ENCODE results near the gene SF3A2.
A peak's percentile ranks its signal among the peaks of the same experiment; 100 is the strongest.

The SF3A2 gene

GRCh38 chr19:2226051-2226839, 10.4 kb upstream of the SF3A2 start:
- DNase-seq: no peak
- TF ChIP-seq GATA1 (IDR thresholded peaks at IDR 0.05; ENCODE audit: low read depth, low read length) (no peak), POLR2A (IDR thresholded peaks at IDR 0.05; ENCODE audit: low read length) (no peak)

GRCh38 chr19:2226840-2227360, 9.7 kb upstream of the SF3A2 start:
- TF ChIP-seq GATA1 (IDR thresholded peaks at IDR 0.05; ENCODE audit: low read depth, low read length) (no peak), POLR2A (IDR thresholded peaks at IDR 0.05; ENCODE audit: low read length) (no peak)
- no peak for DNase-seq

- TF ChIP-seq GATA1 (IDR thresholded peaks at IDR 0.05; ENCODE audit: low read depth, low read length): no peak
- TF ChIP-seq POLR2A (IDR thresholded peaks at IDR 0.05; ENCODE audit: low read length): no peak
- DNase-seq: no peak
Observed at GRCh38 chr19:2227415-2228156, 9.0 kb upstream of the SF3A2 start.

DNA sequence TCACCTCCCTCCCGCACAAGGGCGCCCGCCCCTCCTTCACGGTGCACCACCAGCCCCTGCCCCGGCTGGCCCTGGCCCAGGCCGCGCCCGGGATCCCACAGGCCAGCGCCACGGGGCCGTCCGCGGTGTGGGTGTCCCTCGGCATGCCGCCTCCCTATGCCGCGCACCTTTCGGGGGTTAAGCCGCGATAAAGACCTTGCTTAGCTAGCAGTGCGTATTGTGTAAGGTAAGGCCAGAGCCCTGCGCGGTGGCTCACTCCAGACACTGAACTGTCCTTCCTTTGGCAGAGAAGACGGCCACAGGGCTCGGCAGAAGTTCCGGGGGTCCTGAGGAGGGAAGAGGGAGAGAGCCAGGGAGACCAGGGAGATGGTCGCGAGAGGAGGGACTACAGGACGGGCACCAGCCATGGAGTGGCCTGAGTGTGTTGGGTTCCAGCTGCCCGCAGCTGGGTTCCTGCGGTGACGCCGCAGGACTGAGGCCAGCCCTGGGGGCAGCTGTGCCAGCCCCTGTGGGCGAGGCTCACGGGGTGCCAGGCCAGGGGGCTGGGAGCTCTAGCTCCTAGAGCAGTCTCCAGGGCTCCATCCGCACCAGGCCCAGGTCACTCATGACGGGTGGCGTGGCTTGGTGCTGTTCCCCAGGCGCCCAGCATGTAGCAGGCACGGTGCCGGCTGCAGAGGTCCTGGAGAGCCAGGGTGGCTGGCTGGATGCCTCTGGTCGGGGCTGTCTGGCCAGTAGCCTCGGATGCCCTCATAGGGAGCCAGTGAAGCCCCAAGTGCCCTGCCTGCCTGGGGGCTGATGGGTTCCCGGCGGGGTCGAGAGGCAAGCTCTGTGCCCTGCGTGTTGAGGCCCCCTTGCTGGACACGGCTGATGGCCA, 8.2 kb upstream of the SF3A2 start:
- TF ChIP-seq POLR2A (IDR thresholded peaks at IDR 0.05; ENCODE audit: low read length) (no peak), GATA1 (IDR thresholded peaks at IDR 0.05; ENCODE audit: low read depth, low read length) (no peak)
- no peak for DNase-seq

- TF ChIP-seq POLR2A (IDR thresholded peaks at IDR 0.05; ENCODE audit: low read length) (peak; percentile 21), GATA1 (IDR thresholded peaks at IDR 0.05; ENCODE audit: low read depth, low read length) (no peak)
- DNase-seq: no peak
Observed at GRCh38 chr19:2229103-2230032, 7.3 kb upstream of the SF3A2 start.

DNA sequence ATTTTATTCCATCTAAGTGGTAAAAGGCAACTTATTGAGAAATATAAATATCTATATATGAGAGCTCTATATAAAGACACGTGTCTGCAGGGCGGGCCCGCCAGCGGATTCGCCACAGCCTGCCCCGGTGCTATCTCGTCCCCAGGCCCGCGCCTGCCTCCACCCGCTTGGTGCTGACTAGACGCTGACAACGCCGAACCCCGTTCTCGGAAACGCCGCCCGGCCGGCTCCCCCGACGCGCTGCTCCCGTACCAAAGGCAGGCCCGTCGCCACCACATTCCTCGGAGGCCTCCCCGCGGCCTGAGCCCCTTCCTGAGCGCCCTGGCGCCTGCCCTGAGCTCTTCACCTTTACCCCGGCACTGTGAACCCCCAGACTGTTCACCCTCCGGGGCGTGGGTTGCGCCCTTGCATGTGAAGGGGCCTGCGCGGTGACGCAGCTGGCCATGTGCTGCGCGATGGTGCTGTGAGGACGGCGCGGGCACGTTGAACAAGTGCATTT, 6.5 kb upstream of the SF3A2 start:
- DNase-seq: no peak
- no peak for TF ChIP-seq GATA1 (IDR thresholded peaks at IDR 0.05; ENCODE audit: low read depth, low read length)
- TF ChIP-seq POLR2A (IDR thresholded peaks at IDR 0.05; ENCODE audit: low read length): no peak

GRCh38 chr19:2230807-2231533, 5.7 kb upstream of the SF3A2 start:
- no peak for DNase-seq
- TF ChIP-seq POLR2A (IDR thresholded peaks at IDR 0.05; ENCODE audit: low read length) (no peak), GATA1 (IDR thresholded peaks at IDR 0.05; ENCODE audit: low read depth, low read length) (no peak)

GRCh38 chr19:2231621-2232221, 4.9 kb upstream of the SF3A2 start:
- TF ChIP-seq GATA1 (IDR thresholded peaks at IDR 0.05; ENCODE audit: low read depth, low read length) (no peak), POLR2A (IDR thresholded peaks at IDR 0.05; ENCODE audit: low read length) (peak; percentile 25)
- peak in 1 of 2 experiments; percentile 36 for DNase-seq

GRCh38 chr19:2232286-2233151, 4.1 kb upstream of the SF3A2 start:
- TF ChIP-seq POLR2A (IDR thresholded peaks at IDR 0.05; ENCODE audit: low read length): no peak
- no peak for DNase-seq

DNA sequence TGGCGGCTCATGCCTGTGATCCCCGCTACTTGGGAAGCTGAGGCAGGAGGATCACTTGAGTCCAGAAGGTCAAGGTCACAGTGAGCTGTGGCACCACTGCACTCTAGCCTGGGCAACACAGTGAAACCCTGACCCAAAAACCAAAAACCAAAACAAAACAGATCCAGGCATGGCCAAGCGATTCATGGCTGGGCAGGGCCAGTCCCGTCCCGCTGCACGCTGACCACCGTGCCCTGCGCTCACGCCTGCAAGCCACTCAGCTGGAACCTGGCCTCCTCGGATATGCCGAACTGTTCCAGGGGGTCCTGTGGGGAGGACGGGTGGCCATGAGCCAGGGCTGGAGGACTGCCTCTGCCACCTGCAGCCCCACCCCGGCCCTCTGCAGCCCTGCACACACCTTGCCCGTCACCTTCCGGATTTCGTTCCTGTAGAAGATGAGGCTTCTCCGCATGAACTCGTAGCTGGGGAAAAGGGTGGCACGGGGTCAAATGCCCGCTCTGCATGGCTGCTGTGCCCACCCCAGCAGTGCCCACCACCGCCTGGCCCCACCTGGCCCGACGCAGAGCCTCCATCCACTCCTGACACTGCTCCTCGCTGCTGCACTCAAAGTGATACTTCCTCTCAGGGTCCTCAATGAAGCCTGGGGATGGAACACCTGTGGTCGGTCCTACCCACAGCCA, 2.9 kb upstream of the SF3A2 start:
- TF ChIP-seq GATA1 (IDR thresholded peaks at IDR 0.05; ENCODE audit: low read depth, low read length): no peak
- TF ChIP-seq POLR2A (IDR thresholded peaks at IDR 0.05; ENCODE audit: low read length): no peak
- DNase-seq: no peak
